HG03571 (cell line): ENCODE measurements around the gene ADGRG2.
"Not testable (repeated sequence)": the region's sequence is repeated elsewhere in the genome, so short reads cannot be mapped to it uniquely, and the experiment has no call there.

ENCODE experiments used
- ATAC-seq: cut with Tn5 transposase; IDR thresholded peaks from one replicate; pipeline ENCODE4 v1.9.1; 2021; ENCODE audit not compliant: unreplicated experiment

Gene ADGRG2

DNA sequence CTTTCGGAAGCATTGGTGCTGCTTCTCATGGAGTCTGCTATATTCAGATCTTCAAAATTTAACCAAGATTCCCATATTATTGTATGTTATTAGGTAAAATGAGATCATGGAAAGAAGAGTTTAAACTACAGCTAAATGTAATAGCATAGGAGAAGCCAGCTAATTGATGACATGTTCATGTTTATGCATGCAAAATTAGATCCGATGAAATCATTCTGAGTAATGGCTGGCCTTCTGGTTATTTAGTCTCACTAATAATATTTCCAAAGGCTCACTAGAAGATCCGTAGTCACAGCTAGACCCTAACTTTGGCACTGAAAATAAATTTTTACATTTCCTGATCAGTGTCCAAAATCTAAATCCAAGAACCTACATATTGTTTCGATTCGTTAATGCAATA lies 118.5 kb downstream of the ADGRG2 start:
- no peak for ATAC-seq

DNA sequence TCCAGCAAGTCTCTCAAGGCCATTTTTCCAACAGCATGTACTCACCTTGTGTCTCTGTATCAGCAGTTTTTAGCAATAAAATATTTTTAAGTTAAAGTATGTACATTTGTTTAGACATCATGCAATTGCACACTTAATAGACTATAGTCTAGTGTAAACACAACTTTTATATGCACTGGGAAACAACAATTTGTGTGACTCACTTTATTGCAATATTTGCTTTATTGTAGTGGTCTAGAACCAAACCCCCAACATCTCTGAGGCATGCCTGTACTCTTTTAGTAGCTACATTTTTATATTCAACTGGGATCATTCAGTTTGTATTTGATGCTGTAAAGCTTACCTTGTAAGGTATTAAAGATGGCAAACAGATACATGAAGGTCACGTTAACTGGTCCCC lies 123.6 kb downstream of the ADGRG2 start:
- ATAC-seq: no peak

DNA sequence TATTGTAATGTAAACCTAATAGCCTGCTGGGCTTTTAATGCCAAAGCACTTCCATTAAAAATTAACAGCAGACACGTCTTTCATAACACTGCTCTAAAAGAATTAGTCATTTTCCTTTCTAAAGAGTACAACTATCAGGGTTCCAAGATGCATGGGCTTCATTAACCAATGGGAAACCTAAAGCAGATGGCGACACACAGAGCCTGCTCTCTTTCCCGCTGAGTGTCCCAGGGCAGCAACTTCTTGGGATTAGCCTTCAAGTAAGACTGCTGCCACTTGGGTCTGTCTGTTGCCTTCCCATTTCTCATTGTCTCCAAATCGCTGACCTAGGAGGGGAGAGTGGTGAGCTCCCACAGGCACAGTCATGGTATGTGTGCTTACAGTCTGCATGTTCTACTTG lies 124.4 kb downstream of the ADGRG2 start:
- ATAC-seq: no peak

DNA sequence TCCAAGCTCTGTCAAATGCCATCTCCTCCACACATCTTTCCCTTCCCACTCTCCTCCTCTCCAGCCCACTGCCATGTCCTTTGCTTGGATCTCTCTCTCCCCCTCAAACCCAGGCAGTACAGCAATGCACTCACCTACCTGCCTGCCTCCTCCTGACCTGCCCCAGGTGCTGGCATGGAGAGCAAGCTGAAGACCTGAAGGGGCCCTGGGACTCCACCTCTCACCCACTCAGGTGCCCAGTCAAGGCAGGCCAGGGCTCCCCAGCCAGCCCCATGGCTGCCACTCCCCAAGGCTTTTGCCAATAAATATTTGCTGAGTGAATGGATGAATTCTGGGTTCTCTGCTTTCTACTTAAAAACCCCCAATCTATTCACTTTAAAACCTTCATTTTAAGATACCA lies 125.7 kb downstream of the ADGRG2 start:
- ATAC-seq: no peak

DNA sequence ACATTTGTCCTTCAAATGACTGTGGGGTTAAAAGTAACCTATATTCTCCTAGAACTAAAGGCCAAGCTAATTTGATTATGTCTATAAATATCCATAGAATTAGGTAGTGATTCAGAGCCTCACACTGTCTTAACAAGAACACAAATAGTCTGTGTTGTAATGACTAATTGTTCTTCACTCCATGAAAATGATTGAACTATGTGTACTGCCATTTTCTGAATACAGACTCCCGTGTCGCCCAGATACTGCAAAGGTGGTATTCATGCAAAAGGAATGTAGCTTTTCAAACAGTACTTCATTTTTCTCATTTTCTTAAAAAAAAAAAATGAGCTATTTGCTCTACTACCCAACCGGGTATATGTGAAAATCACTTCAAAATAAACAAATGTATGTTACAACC lies 127.0 kb downstream of the ADGRG2 start:
- no peak for ATAC-seq

DNA sequence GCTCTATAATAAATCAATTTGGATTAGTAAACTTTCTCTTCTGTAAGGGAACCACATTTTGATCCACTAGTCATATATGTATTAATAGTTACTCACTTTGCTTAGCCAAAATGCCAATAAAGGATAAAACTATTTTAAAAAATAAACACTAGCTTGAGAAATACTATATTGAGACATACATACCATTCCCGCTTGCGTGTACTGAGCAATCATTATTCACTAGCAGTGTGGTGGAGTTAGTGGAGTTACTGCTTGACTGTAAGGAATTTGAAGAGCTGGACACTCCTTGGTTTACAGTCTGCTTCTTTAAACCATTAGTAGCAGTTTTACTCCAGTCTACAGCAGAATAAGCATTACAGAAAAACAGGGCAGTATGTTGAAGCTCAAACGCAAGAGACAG lies 127.6 kb downstream of the ADGRG2 start:
- ATAC-seq: no peak

DNA sequence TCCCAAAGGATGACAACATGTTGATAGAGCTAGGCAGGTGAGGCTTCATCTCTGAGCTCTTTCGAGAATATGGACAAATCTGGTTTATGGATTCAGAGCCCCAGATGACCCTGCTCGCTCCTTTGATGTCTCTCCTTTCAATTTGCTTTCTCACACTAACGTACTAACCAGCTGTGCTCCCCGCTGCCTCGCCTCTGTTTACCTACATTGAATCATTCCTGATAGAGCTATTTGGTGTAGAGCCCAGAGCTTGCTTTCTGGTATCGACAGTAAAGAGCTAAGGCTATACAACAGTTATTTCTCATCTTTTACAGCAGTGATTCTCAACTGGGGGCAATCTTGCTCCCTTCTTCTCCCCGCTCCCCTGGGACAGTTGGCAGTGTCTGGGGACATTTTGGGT lies 129.4 kb downstream of the ADGRG2 start:
- no peak for ATAC-seq

DNA sequence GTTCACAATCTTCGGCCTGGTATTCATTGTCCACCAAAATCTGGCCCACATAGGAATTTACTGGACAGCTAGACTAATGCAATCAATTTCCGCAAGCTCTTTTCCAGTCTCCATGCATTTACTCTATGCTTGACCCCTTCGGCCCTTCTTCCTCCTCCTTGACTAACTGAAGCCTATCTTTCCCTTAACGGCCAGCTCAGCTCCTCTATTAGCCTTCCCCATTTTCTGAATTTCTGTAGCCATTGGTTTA lies 137.2 kb downstream of the ADGRG2 start:
- ATAC-seq: no peak

DNA sequence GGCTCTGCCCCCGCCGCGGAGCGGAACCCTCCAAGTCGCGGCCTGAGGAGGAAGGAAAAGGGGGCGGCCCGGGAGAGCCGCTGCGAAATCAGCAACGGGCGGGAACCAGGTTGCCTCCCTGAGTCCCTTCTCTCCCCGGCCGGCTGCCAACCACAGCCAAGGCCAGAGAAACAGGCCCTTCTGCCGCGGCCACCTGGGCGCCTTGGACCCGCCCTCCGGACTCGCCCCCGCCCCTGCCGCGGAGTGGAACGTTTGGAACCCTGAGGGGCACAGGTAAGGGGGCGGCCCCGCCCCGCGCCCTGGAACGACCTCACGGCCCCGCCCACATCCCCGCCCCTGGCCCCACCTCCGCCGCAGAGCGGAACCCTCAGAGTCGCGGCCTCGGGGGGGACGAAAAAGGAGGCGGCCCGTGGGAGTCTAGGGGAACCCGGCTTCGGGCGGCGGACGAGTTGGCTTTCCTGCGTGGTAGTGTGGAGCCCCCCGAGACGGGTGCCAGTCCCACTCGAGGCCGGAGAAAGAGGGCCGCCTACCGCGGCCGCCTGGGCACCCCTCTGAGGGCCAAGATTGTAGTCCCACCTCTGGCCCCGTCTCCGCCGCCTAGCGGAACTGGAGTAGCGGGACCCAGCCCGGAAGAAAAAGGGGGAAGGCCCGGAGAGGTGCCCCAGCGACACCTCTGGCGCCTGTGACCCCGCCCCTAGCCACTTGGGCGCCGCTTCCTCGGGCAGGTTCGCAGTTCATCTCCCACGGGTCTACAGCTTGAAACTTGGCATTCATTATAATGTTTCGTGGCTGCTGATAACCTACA lies 137.7 kb downstream of the ADGRG2 start:
- ATAC-seq: peak; percentile 82

DNA sequence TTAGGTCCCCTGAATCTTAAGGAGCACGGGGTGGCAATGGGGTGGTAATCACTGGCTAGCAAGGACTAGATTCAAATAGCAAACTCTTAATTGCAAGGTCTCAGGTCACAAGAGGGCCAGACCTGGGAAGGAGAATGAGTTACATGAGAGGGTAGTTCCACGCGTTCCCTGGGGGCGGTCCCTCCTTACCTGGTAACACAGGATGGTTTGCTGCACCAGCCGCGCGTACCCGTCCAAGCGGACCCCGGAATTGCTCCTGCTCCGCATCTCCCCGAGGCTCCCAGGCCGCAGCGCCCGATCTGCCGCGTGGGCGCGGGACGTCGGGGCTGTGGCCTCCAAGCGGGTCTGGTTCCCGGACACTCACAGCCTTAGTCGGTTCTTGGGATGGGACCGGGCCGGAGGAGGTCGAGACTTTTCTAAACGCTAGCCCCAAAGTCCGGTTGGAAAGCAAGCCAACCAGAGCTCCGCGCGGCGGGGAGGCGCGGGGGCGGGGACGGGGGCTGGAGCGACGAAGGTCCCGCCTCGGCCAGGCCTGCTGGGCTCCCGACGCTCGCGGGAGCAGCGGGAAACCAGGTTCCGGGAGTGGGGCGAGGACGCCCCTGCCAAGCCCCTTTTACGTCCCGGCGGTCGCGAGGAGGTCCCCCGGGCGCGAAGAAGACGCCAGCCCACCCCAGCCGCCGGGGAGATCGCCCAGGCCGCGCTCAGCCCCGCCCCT lies 138.4 kb downstream of the ADGRG2 start, which contains the start of gene PHKA2:
TSS of gene PHKA2 (minus strand) at position 449 of the 715 bp plus-strand sequence. CDS start at position 267, 182 bp downstream.
- peak; percentile 46 for ATAC-seq

DNA sequence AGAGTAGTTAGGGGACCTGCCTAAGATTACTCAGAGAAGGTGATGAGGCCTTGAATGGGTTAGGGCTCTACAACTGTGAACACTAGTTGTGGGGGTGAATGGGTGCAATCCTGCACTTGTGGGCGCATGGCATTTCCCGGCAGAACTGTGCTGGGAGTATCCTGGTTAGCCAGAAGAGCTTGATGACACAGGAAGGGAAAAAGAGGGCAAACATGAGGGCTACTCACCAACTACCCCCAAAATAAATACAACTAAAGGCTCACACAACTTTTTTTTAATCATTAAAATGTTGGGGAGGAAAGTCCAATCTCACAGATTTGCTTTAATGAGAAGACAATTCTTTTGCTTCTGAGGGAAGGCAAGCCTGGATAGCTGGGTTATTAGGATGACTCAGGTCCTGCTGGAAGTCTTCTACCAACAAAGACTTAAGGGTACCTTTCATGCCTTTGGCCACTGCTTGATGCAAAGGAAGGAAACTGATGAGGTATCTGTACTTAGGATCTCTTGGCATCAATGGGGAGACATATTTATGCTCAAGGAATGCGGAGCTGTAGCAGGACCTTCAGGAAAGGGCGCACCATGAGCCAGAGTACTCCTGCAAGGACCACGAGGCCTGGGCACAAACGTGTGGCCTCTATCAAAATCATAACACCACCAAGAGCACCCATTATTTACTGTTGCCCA lies 141.0 kb downstream of the ADGRG2 start:
- ATAC-seq: no peak

DNA sequence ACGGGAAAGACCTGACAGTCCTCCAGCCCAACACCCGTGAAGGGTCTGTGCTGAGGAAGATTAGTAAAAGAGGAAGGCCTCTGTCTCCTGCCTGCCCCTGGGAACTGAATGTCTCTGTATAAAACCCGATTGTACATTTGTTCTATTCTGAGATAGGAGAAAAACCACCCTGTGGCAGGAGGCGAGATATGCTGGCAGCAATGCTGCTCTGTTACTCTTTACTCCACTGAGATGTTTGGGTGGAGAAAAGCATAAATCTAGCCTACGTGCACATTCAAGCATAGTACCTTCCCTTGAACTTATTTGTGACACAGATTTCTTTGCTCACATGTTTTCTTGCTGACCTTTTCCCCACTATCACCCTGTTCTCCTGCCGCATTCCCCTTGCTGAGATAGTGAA lies 142.0 kb downstream of the ADGRG2 start:
- ATAC-seq: not testable (repeated sequence)

DNA sequence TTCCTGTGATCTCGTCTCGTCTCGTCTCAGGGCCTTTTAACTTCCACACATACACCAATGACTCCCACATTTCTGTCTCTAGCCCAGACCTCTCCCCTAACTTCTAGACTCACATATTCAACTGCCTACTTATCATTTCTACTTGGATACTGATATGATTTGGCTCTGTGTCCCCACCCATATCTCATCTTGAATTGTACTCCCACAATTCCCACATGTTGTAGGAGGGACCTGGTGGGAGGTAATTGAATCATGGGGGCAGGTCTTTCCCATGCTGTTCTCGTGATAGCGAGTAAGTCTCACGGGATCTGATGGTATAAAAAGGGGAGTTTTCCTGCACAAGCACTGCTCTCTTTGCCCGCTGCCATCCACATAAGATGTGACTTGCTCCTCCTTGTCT lies 147.3 kb downstream of the ADGRG2 start:
- no peak for ATAC-seq

DNA sequence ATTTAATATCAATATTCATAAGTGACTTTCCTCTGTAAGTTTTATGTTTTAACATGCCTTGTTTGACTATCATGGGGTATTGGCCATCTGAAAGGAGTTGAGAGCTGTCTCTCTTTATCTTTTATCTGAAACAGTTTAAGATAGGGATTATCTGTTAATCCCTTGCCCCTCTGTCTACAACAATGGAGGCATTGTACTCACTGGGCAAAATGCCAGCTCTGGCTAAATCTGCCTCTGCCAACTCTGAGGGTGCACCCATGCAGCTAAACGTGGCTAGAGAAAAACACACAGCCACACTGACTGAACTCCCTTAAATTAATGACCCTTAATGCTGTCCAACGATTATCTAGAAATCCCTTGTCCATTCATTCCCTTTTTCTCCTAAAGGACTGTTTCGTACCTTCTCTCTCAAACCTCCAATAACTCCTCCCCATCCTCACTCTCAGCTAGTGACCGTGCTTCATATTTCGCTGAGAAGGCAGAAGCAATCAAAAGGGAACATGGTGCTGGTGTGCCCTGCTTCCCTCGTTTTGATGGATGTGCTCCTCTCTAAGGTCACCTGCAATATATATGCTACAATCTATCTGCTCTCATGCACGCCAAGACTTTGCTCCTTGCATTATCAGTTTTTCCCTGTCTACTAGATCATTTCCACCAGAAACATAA lies 148.6 kb downstream of the ADGRG2 start:
- no peak for ATAC-seq

DNA sequence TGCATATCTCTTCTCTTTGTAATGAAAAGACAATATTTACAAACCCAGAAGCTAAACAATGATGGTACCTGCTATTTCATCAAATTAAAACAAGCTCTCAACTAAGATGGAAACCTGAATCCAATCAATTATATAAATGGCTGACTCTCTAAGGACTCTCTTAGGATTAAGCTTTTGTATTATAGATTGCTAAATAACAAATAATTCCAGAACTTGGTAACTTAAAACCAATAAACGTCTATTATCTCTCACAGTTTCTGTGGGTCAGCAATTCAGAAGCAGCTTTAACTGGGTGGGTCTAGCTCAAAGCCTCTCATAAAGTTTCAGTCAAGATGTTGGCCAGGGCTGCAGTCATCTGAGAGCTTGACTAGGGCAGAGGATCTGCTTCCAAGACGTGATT lies 150.8 kb downstream of the ADGRG2 start:
- no peak for ATAC-seq

DNA sequence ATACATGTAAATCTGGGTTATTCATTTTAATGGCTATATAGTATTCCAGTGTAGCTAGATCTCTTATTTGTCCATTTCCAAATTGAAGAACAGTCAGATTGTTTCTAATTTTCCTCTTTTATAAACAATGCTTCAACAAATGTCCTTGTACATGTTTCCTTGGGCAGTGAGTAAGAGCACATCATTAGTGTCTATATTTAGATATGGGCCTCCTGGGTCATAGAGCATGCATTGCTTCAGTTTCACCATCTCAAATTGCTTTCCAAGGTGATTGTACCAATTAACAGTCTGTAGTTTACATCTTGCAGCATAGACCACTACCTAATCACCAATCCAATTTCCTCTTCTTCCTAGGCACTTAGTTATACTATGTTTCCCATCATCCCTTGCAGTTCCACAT lies 151.8 kb downstream of the ADGRG2 start:
- ATAC-seq: no peak

DNA sequence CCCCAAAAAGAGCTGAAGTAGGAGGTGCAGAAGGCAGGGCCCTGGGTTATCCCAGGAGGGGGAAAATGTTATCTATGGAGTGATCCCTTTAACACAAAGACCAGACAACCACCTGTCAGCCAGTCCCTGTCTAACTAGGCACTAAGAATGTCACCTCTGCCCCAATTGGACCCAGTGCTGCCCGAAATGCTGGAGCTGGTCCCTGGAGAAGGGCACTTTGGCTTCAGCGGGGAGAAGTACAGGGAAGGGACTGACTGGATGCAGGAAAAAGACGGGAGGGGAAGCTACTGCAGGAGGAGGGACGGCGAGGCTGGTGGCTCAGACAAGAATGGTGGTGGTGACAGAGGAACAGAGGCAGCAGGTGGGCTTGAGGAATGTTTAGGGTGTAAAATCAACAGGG lies 155.6 kb downstream of the ADGRG2 start:
- no peak for ATAC-seq

DNA sequence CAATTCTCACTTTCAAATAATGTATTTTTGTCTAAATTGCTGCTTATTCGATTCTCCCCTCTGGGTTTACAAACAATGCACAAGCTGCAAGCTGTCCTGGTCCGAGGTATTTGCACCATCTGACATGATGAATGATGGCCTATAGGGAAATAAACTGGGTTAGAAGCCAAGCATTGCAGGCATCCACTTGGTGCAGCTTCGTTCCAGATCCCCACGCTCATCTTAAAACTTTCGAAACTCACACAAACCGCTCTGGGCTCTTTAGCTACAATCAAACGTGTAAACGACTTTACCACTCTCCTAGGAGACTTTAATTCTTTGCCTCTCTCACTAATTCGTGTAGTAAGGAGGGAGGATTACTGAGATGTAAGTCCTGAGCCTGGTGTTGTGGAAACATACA lies 157.4 kb downstream of the ADGRG2 start:
- ATAC-seq: no peak

DNA sequence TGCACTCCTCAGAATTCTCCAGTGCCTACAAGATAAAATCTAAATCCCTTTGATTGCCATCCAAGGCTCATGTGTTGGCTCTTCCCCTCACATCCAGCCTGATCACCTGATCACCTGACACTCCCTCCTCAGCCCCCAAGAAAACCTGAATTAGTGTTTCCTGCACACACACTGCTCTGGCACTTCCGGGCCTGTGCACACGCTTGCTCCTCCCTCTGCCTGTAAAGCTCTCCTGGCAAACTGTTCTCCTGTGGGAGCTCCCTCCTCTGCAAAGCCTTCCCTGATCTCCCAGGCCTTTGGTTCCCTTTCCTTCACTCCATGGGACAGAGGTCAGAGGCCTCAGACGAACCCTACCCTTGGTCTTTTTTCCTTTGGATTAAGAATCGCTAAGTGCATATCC lies 158.2 kb downstream of the ADGRG2 start:
- ATAC-seq: no peak

DNA sequence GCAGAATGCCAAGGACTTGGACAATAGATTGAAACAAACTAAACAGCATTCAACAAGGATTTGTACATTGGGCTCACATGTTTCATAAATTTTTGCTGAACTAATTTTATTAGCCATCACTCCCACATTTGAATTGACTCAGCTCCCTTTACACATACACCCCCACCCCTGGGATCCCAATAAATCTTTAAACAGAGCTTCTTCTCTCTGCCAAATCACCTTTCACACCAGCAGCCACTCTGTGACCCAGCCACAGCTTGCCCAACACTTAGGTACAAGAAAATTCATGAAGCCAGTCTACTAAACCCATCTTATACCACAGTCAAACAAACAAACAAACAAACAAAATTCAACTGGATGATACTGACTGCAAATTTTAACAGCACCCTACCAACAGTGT lies 159.9 kb downstream of the ADGRG2 start:
- ATAC-seq: no peak

DNA sequence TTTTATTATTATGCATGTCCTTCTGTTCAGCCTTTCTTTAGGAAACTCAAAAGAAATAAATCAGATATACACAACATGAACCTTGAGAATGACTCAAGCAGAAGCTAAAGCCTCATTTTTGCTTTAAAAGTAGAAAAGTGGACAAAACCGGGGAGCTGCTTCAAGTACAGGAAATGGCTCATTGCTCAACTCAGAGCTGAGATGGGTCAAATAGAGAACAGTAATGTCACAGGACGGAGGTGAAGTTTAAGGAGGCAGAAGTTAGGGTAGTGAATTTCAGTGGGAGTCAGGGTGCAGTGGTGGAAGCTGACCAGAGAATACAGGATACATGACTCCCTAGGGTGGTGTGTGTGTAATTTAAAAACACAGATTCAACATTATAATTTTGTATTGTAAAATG lies 160.6 kb downstream of the ADGRG2 start:
- no peak for ATAC-seq
